SU-DHL-6 (cell line): ENCODE data around the gene C9orf78.

Experiments used
- EZH2phosphoT487 ChIP-seq: fragments of 200-600 bp; sonication (generic), shearing (Covaris generic); conservative IDR thresholded peaks from 2 replicates; pipeline ENCODE4 v1.6.1; 2018; ENCODE audit warnings: mild to moderate bottlenecking, antibody characterized with exemption, low read length, moderate library complexity, mixed read lengths
- TF ChIP-seq, protein P1 (sequence below): fragments of 200-600 bp; sonication (generic); IDR thresholded peaks from one replicate; pipeline ENCODE4 v1.5.1; 2017; ENCODE audit warnings: antibody characterized with exemption, mild to moderate bottlenecking, low read length, moderate library complexity; ENCODE audit not compliant: insufficient read depth, poor library complexity, severe bottlenecking

DNA sequence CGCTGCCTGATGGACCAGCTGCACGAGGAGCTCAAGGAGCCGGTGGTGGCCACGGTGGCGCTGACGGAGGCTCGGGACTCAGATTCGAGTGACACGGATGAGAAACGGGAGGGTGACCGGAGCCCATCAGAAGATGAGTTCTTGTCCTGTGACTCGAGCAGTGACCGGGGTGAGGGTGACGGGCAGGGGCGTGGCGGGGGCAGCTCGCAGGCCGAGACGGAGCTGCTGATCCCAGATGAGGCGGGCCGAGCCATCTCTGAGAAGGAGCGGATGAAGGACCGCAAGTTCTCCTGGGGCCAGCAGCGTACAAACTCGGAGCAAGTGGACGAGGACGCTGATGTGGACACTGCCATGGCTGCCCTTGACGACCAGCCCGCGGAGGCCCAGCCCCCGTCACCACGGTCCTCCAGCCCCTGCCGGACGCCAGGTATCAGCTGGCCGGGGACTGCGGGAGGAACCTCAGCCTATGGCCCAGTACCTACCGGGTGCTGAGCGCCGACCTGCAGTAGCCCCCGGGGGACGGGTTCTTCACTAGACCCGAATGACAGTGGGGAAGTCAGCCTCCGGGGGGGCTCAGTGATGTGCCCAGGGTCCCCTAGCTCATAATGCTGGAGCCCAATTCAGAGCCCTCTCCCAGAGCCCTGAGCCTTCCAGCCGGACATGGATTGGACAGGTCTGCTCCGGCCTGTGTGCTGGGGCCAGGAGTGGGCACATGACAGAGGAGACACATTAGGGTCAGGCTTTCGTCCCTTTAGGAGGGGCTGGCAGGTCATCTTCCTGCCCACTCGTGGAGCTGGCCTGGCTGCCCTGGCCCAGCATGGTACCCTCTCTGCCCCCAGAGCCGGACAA is 33.2 kb upstream of the C9orf78 start:
- TF ChIP-seq, protein P1, sequence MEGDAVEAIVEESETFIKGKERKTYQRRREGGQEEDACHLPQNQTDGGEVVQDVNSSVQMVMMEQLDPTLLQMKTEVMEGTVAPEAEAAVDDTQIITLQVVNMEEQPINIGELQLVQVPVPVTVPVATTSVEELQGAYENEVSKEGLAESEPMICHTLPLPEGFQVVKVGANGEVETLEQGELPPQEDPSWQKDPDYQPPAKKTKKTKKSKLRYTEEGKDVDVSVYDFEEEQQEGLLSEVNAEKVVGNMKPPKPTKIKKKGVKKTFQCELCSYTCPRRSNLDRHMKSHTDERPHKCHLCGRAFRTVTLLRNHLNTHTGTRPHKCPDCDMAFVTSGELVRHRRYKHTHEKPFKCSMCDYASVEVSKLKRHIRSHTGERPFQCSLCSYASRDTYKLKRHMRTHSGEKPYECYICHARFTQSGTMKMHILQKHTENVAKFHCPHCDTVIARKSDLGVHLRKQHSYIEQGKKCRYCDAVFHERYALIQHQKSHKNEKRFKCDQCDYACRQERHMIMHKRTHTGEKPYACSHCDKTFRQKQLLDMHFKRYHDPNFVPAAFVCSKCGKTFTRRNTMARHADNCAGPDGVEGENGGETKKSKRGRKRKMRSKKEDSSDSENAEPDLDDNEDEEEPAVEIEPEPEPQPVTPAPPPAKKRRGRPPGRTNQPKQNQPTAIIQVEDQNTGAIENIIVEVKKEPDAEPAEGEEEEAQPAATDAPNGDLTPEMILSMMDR, result no peak
- TF ChIP-seq EZH2phosphoT487, result no peak
